K562 (cell line): ENCODE data around the gene DSCAM. TPM values are rescaled to one million over a fixed set of nuclear protein-coding genes. Genes with fewer than 3 reads are reported as not detected.

ENCODE experiments used
- ATAC-seq: fragments of 200-7000 bp; cut with Tn5 transposase; 3 replicates; pipeline ENCODE4 v1.9.1; 2020; ENCODE audit warnings: moderate library complexity
- BruUV-seq: library from RNA; stranded (reverse); fragments of 400-500 nt; replicated peaks from 2 replicates; lab custom pipeline; 2021; lab: Mats Ljungman, UMichigan
- CTCF ChIA-PET: fragments of 300-600 bp; formaldehyde crosslinking; extraction: SDS; loops from one replicate; lab custom pipeline; 2021; ENCODE audit warnings: low intra/inter-chr PET ratio; lab: Yijun Ruan, JAX
- POLR2A ChIA-PET: fragments of 300-600, 350-650 bp; sonication (Branson Sonifier 250); formaldehyde crosslinking; extraction: SDS; loops from one replicate; lab custom pipeline; 2021; ENCODE audit warnings: antibody characterized with exemption, inconsistent platforms; lab: Yijun Ruan, JAX
- DNase-seq, 4 experiments: peaks; one replicate each; pipeline versions ENCODE4 v3.0.0 to v3.0.0-alpha.2; 2011 to 2018; ENCODE audit warnings: low spot score in 3 of 4, mixed read lengths in 3 of 4; ENCODE audit errors: extremely low read depth in 1 of 4
- FAIRE-seq: peaks from 2 replicates; lab custom pipeline; 2011; peaks lifted over from hg19 to GRCh38; lab: Jason Lieb, UNC
- H2AFZ ChIP-seq: 2 replicates; pipeline ENCODE4 v1.6.0; 2011; ENCODE audit warnings: low read depth, low read length, control low read depth, inconsistent platforms
- H3K27ac ChIP-seq: fragments of 200-600 bp; 3 replicates; pipeline ENCODE4 v1.8.0; 2011; ENCODE audit warnings: low read depth, mild to moderate bottlenecking, control low read depth, inconsistent platforms, low read length, moderate library complexity, mixed read lengths; ENCODE audit errors: extremely low read depth
- H3K27me3 ChIP-seq, 2 experiments: fragments of 300-600 bp in 1 of 2; 2 replicates in 1 of 2; 3 replicates in 1 of 2; pipeline versions ENCODE4 v1.6.0 to v1.8.0; 2011; ENCODE audit warnings: inconsistent platforms in 2 of 2, low read length in 2 of 2, mild to moderate bottlenecking in 1 of 2, mixed read lengths in 1 of 2, moderate library complexity in 1 of 2; ENCODE audit not compliant: control insufficient read depth in 2 of 2, insufficient read depth in 2 of 2
- H3K36me3 ChIP-seq: fragments of 300-600 bp; 3 replicates; pipeline ENCODE4 v1.8.0; 2011; ENCODE audit warnings: mild to moderate bottlenecking, low read length, inconsistent platforms; ENCODE audit not compliant: control insufficient read depth, insufficient read depth
- H3K4me1 ChIP-seq, 2 experiments: fragments of 200-600 bp in 1 of 2; replicated peaks in 1 of 2; 2 replicates in 1 of 2; 3 replicates in 1 of 2; pipeline versions ENCODE4 v1.5.1 to v1.8.0; 2011; ENCODE audit warnings: inconsistent platforms in 2 of 2, low read length in 2 of 2, mild to moderate bottlenecking in 1 of 2, mixed read lengths in 1 of 2, moderate library complexity in 1 of 2; ENCODE audit not compliant: control insufficient read depth in 2 of 2, insufficient read depth in 2 of 2
- H3K4me2 ChIP-seq: 2 replicates; pipeline ENCODE4 v1.6.1; 2011; ENCODE audit warnings: low read length, control low read depth, inconsistent platforms, mixed read lengths; ENCODE audit not compliant: insufficient read depth
- H3K4me3 ChIP-seq: fragments of 200-600 bp; sonication (generic), shearing (Covaris generic); 2 replicates; pipeline ENCODE4 v1.5.1; 2016; ENCODE audit warnings: control low read depth, inconsistent platforms
- H3K79me2 ChIP-seq: fragments of 200-600 bp; 3 replicates; pipeline ENCODE4 v1.8.0; 2011; ENCODE audit warnings: low read length, inconsistent platforms; ENCODE audit not compliant: control insufficient read depth, insufficient read depth
- H3K9ac ChIP-seq, 2 experiments: 2 replicates each; pipeline versions ENCODE4 v1.6.0 to v1.6.1; 2011; ENCODE audit warnings: low read depth in 2 of 2, low read length in 2 of 2, control low read depth in 1 of 2, inconsistent platforms in 1 of 2, mild to moderate bottlenecking in 1 of 2, mixed read lengths in 1 of 2; ENCODE audit not compliant: insufficient read depth in 1 of 2
- H3K9me1 ChIP-seq: one replicate; pipeline ENCODE4 v1.6.0; 2011; ENCODE audit warnings: inconsistent platforms, mild to moderate bottlenecking, low read length, moderate library complexity; ENCODE audit not compliant: control insufficient read depth, insufficient read depth
- H3K9me3 ChIP-seq: replicated peaks from 2 replicates; pipeline ENCODE4 v1.5.1; 2011; ENCODE audit warnings: low read depth, low read length, inconsistent platforms; ENCODE audit not compliant: control insufficient read depth, insufficient read depth
- H4K20me1 ChIP-seq: replicated peaks from 2 replicates; pipeline ENCODE4 v1.6.1; 2011; ENCODE audit warnings: low read length, inconsistent platforms, mixed read lengths; ENCODE audit not compliant: control insufficient read depth, insufficient read depth
- BRF2 ChIP-seq: IDR thresholded peaks from 3 replicates; pipeline ENCODE4 v1.6.1; 2011; ENCODE audit warnings: borderline replicate concordance, mild to moderate bottlenecking; ENCODE audit not compliant: insufficient read length, insufficient read depth
- GTF2A2 ChIP-seq: IDR thresholded peaks from 2 replicates; pipeline ENCODE4 v1.6.1; 2016; ENCODE audit warnings: mild to moderate bottlenecking, missing genetic modification characterization, missing compliant biosample characterization
- MAFF ChIP-seq: IDR thresholded peaks from 2 replicates; pipeline ENCODE4 v1.6.1; 2012; ENCODE audit warnings: low read length, improper control_type of control experiment
- MNT ChIP-seq, 2 experiments: fragments of 450-650 bp; conservative IDR thresholded peaks; 2 replicates each; pipeline ENCODE4 v1.6.1; 2017; ENCODE audit warnings: mild to moderate bottlenecking in 2 of 2, moderate library complexity in 2 of 2
- NR4A1 ChIP-seq, 2 experiments: fragments of 250-450 bp in 1 of 2; fragments of 450-650 bp in 1 of 2; sonication (Bioruptor Pico) in 1 of 2; IDR thresholded peaks; 2 replicates each; pipeline versions ENCODE4 v1.4.0 to v1.6.1; 2016 to 2020; ENCODE audit warnings: mild to moderate bottlenecking in 2 of 2, missing compliant biosample characterization in 1 of 2, missing genetic modification characterization in 1 of 2, moderate library complexity in 1 of 2
- POLR2G ChIP-seq: fragments of 200-400 bp; formaldehyde crosslinking; IDR thresholded peaks from 2 replicates; pipeline ENCODE4 v1.6.1; 2017; ENCODE audit warnings: low read depth, mild to moderate bottlenecking, antibody characterized with exemption, low read length, moderate library complexity
- SAP30 ChIP-seq: fragments of 200-600 bp; sonication (generic); IDR thresholded peaks from 2 replicates; pipeline ENCODE4 v1.6.1; 2012; ENCODE audit warnings: borderline replicate concordance, low read depth, mild to moderate bottlenecking, moderate library complexity, low read length, control low read depth, inconsistent platforms; ENCODE audit not compliant: insufficient read depth, poor library complexity, severe bottlenecking
- STAG1 ChIP-seq: sonication (generic); formaldehyde crosslinking; IDR thresholded peaks from 2 replicates; pipeline ENCODE4 v1.5.0; 2020; ENCODE audit warnings: missing genetic modification reagents, borderline replicate concordance
- THAP12 ChIP-seq: fragments of 250-450 bp; sonication (Bioruptor Pico); IDR thresholded peaks from 2 replicates; pipeline ENCODE4 v1.9.0; 2021; ENCODE audit warnings: mild to moderate bottlenecking, inconsistent platforms
- ZNF146 ChIP-seq: IDR thresholded peaks from one replicate; pipeline ENCODE4 v1.6.1; 2018; ENCODE audit warnings: missing compliant biosample characterization; ENCODE audit not compliant: unreplicated experiment
- ZNF398 ChIP-seq: fragments of 250-450 bp; sonication (Bioruptor Pico); IDR thresholded peaks from 2 replicates; pipeline ENCODE4 v1.8.0; 2021; ENCODE audit warnings: moderate library complexity, mild to moderate bottlenecking, inconsistent platforms
- ZNF778 ChIP-seq: fragments of 450-650 bp; formaldehyde crosslinking; IDR thresholded peaks from 2 replicates; pipeline ENCODE4 v1.4.0; 2020; ENCODE audit warnings: mild to moderate bottlenecking, moderate library complexity
- WGBS: fragments of 100-300 bp; shearing (Covaris generic); methylation state at CpG from one replicate; pipeline ENCODE4 v1.1.6; 2016; ENCODE audit warnings: low coverage, mixed read lengths; ENCODE audit not compliant: insufficient coverage; ENCODE audit errors: missing lambda C conversion rate; 5-methylcytosine and 5-hydroxymethylcytosine counted together
- in situ Hi-C: fragments of 300-500 bp; cut with MboI; formaldehyde crosslinking; loops from 4 replicates; pipeline ENCODE4 v1.15.0; 2018; ENCODE audit warnings: inconsistent platforms, mixed read lengths
- intact Hi-C: fragments of 100-400 bp; cut with micrococcal nuclease; formaldehyde crosslinking; loops from 2 replicates; pipeline ENCODE4 v1.14.2; 2022
- polyA plus RNA-seq, 8 experiments: library from polyadenylated mRNA; depleted of rRNA in 4 of 8; stranded (reverse) in 5 of 8; unstranded in 3 of 8; fragments of >200 nt; fragmentation: Nextera tagmentation in 2 of 8; fragmentation: Illumina TruSeq in 1 of 8; extraction: Ambion mirVana in 2 of 8; extraction: Trizol in 1 of 8; gene quantifications; 2 replicates each; pipeline versions ENCODE4 v1.2.1 to v1.2.3, GENCODE V29; 2011 to 2014; ENCODE audit warnings: inconsistent platforms in 1 of 8, missing spikeins in 1 of 8
- total RNA-seq, 7 experiments: library from RNA; depleted of rRNA in 6 of 7; stranded (reverse); fragments of >200 nt in 6 of 7; fragmentation: Illumina TruSeq in 2 of 7; extraction: Trizol in 2 of 7; gene quantifications; 2 replicates each; pipeline versions ENCODE4 v1.2.1 to v1.2.3, GENCODE V29; 2011 to 2021; ENCODE audit warnings: low replicate concordance in 1 of 7

Gene DSCAM
- total and polyA plus RNA-seq, 9 of the 15 experiments (the other 6 are each of a cell fraction or from before 2014, with no cell fraction given), result not detected

GRCh38 chr21:40731206-40731605, 115.8 kb downstream of the DSCAM start (continued):
- TF ChIP-seq THAP12 (CRISPR knock-in tag), result no peak

- Histone ChIP-seq H4K20me1 (no peaks in the 10 kb centered on the region), H3K27me3 (no peaks in the 10 kb centered on the region), H3K4me3 (no peak overlapping the region), H2AFZ (no peak overlapping the region), H3K4me1 (no peaks in the 10 kb centered on the region), H3K36me3 (no peaks in the 10 kb centered on the region), H3K9me1 (no peaks in the 10 kb centered on the region), H3K9me3 (no peaks in the 10 kb centered on the region; the same call in 1 of the 2 replicates), H3K27ac (no peak overlapping the region), H3K4me2 (no peak overlapping the region), H3K9ac (no peak overlapping the region), H3K79me2 (no peaks in the 10 kb centered on the region)
- FAIRE-seq (no peak), ATAC-seq (no peak), DNase-seq (no peak)
- WGBS, result 2% methylated on average over 7 of the region's 7 CpGs
- CTCF ChIA-PET, result interaction anchor here (0.6 kb wide), 1 partner anchor 311 kb away, joined by 3 read pairs; no protein-coding TSS in a partner anchor
- in situ Hi-C loops (no loop called here), intact Hi-C loops (no loop called here)
- POLR2A ChIA-PET, result no interaction called here
- TF ChIP-seq GTF2A2 (tag) (no peak), STAG1 (no peak), MNT (conservative IDR thresholded peaks at IDR 0.05) (no peak), SAP30 (no peak), ZNF146 (no peak), ZNF398 (no peak), NR4A1 (CRISPR knock-in tag; IDR thresholded peaks at IDR 0.05) (no peak), NR4A1 (tag; IDR thresholded peaks at IDR 0.05) (no peak), ZNF778 (CRISPR knock-in tag) (no peak), MAFF (no peak), POLR2G (no peak), BRF2 (no peak)
- BruUV-seq, result no TSS peak
These were observed 116.5 kb downstream of the DSCAM start for GRCh38 chr21:40730426-40730800.
